IMR-90 (cell line): ENCODE data around the gene CTBP2. TPM values are rescaled to one million over a fixed set of nuclear protein-coding genes. Genes with fewer than 3 reads are reported as not detected.

ENCODE experiments used
- ATAC-seq: fragments of 200-7000 bp; cut with Tn5 transposase; 2 replicates; pipeline ENCODE4 v1.9.1; 2020; ENCODE audit warnings: low read depth, mild to moderate bottlenecking, moderate library complexity
- BruUV-seq: library from RNA; stranded (reverse); fragments of 400-500 nt; replicated peaks from 2 replicates; lab custom pipeline; 2021; lab: Mats Ljungman, UMichigan
- CTCF ChIA-PET: fragments of 300-600 bp; formaldehyde crosslinking; extraction: SDS; loops from one replicate; lab custom pipeline; 2021; ENCODE audit warnings: antibody characterized with exemption; lab: Yijun Ruan, JAX
- POLR2A ChIA-PET: fragments of 300-600 bp; sonication (Branson Sonifier 250); formaldehyde crosslinking; loops from one replicate; lab custom pipeline; 2022; ENCODE audit warnings: antibody characterized with exemption; ENCODE audit not compliant: unreplicated experiment; lab: Charles Lee
- DNase-seq: peaks from one replicate; pipeline ENCODE4 v3.0.0; 2013
- H2AFZ ChIP-seq: replicated peaks from 2 replicates; pipeline ENCODE3; 2013; ENCODE audit warnings: low read length, mild to moderate bottlenecking; ENCODE audit not compliant: poor library complexity
- H2AK5ac ChIP-seq: 2 replicates; pipeline ENCODE4 v1.6.1; 2013; ENCODE audit warnings: low read depth, low read length, inconsistent platforms
- H2AK9ac ChIP-seq: replicated peaks from 2 replicates; pipeline ENCODE3; 2013; ENCODE audit warnings: mild to moderate bottlenecking, low read depth, low read length, moderate library complexity; ENCODE audit not compliant: poor library complexity
- H2BK120ac ChIP-seq: 2 replicates; pipeline ENCODE4 v1.6.1; 2013; ENCODE audit warnings: low read depth, low read length, inconsistent platforms
- H2BK15ac ChIP-seq: 3 replicates; pipeline ENCODE4 v1.6.1; 2013; ENCODE audit warnings: low read depth, low read length, inconsistent platforms
- H2BK20ac ChIP-seq: 2 replicates; pipeline ENCODE4 v1.6.1; 2013; ENCODE audit warnings: low read depth, mild to moderate bottlenecking, inconsistent platforms, low read length, moderate library complexity
- H2BK5ac ChIP-seq: 2 replicates; pipeline ENCODE4 v1.6.1; 2013; ENCODE audit warnings: mild to moderate bottlenecking, low read depth, low read length, inconsistent platforms; ENCODE audit not compliant: poor library complexity, severe bottlenecking
- H3K14ac ChIP-seq: replicated peaks from 2 replicates; pipeline ENCODE4 v1.6.1; 2013; ENCODE audit warnings: low read depth, low read length, inconsistent platforms
- H3K18ac ChIP-seq: 2 replicates; pipeline ENCODE4 v1.6.1; 2013; ENCODE audit warnings: low read depth, low read length, control low read depth
- H3K23ac ChIP-seq: 2 replicates; pipeline ENCODE4 v1.6.1; 2013; ENCODE audit warnings: low read depth, low read length, inconsistent platforms
- H3K27ac ChIP-seq: 2 replicates; pipeline ENCODE4 v1.5.1; 2013; ENCODE audit warnings: mild to moderate bottlenecking, control low read depth, low read length; ENCODE audit not compliant: insufficient read depth
- H3K27me3 ChIP-seq: 2 replicates; pipeline ENCODE4 v1.6.1; 2013; ENCODE audit warnings: low read length; ENCODE audit not compliant: control insufficient read depth, insufficient read depth
- H3K36me3 ChIP-seq: 2 replicates; pipeline ENCODE4 v1.6.1; 2013; ENCODE audit warnings: low read length, mixed read lengths; ENCODE audit not compliant: control insufficient read depth, insufficient read depth
- H3K4ac ChIP-seq: 2 replicates; pipeline ENCODE4 v1.6.1; 2013; ENCODE audit warnings: low read depth, low read length, inconsistent platforms
- H3K4me1 ChIP-seq: 2 replicates; pipeline ENCODE4 v1.6.1; 2013; ENCODE audit warnings: low read length, mixed read lengths; ENCODE audit not compliant: control insufficient read depth, insufficient read depth
- H3K4me2 ChIP-seq: 2 replicates; pipeline ENCODE4 v1.6.1; 2013; ENCODE audit warnings: low read depth, mild to moderate bottlenecking, control low read depth, low read length, moderate library complexity
- H3K4me3 ChIP-seq: 2 replicates; pipeline ENCODE4 v1.5.1; 2013; ENCODE audit warnings: low read depth, mild to moderate bottlenecking, control low read depth, low read length, moderate library complexity; ENCODE audit not compliant: insufficient read depth
- H3K56ac ChIP-seq: 2 replicates; pipeline ENCODE4 v1.6.1; 2013; ENCODE audit warnings: low read length, inconsistent platforms; ENCODE audit not compliant: insufficient read depth; ENCODE audit errors: extremely low read depth
- H3K79me1 ChIP-seq, 2 experiments: 2 replicates each; pipeline ENCODE4 v1.6.1; 2013; ENCODE audit warnings: low read length in 2 of 2, inconsistent platforms in 1 of 2, low read depth in 1 of 2
- H3K9ac ChIP-seq: 2 replicates; pipeline ENCODE4 v1.6.1; 2013; ENCODE audit warnings: low read depth, low read length, control low read depth
- H3K9me1 ChIP-seq: 2 replicates; pipeline ENCODE4 v1.6.1; 2013; ENCODE audit warnings: low read length, inconsistent platforms; ENCODE audit not compliant: insufficient read depth
- H3K9me3 ChIP-seq: 2 replicates; pipeline ENCODE4 v1.6.1; 2013; ENCODE audit warnings: low read length; ENCODE audit not compliant: control insufficient read depth, insufficient read depth
- H4K20me1 ChIP-seq: 2 replicates; pipeline ENCODE4 v1.6.1; 2013; ENCODE audit warnings: low read length, inconsistent platforms; ENCODE audit not compliant: insufficient read depth
- H4K5ac ChIP-seq: 2 replicates; pipeline ENCODE4 v1.6.1; 2013; ENCODE audit warnings: mild to moderate bottlenecking, low read depth, low read length, control low read depth
- H4K8ac ChIP-seq, 2 experiments: 2 replicates each; pipeline ENCODE4 v1.6.1; 2013; ENCODE audit warnings: low read depth in 2 of 2, low read length in 2 of 2, control low read depth in 1 of 2, inconsistent platforms in 1 of 2
- H4K91ac ChIP-seq: 2 replicates; pipeline ENCODE4 v1.6.1; 2013; ENCODE audit warnings: low read depth, low read length, inconsistent platforms; ENCODE audit not compliant: insufficient read depth
- CTCF ChIP-seq: conservative IDR thresholded peaks from 2 replicates; pipeline ENCODE4 v1.5.1; 2012; ENCODE audit warnings: mild to moderate bottlenecking, low read depth, low read length, improper control_type of control experiment
- MAFK ChIP-seq: IDR thresholded peaks from 2 replicates; pipeline ENCODE4 v1.6.1; 2012; ENCODE audit warnings: low read depth, low read length, improper control_type of control experiment
- POLR2A ChIP-seq: IDR thresholded peaks from 2 replicates; pipeline ENCODE4 v1.6.1; 2012; ENCODE audit warnings: mild to moderate bottlenecking, low read depth, low read length
- WGBS, 2 experiments: methylation state at CpG; one replicate each; pipeline versions ENCODE4 v1.1.5 to v1.1.7; 2013; ENCODE audit warnings: missing lambda C conversion rate in 2 of 2; ENCODE audit not compliant: insufficient read length in 1 of 2; ENCODE audit errors: extremely low coverage in 2 of 2; 5-methylcytosine and 5-hydroxymethylcytosine counted together
- dilution Hi-C: fragments of 300-500 bp; cut with HindIII; formaldehyde crosslinking; loops from one replicate; pipeline ENCODE4 v1.14.3; 2018; ENCODE audit warnings: low sequenced_read_pairs; ENCODE audit not compliant: unreplicated experiment
- in situ Hi-C: fragments of 300-500 bp; cut with MboI; formaldehyde crosslinking; loops from 3 replicates; pipeline ENCODE4 v1.14.3; 2019; ENCODE audit warnings: low sequenced_read_pairs, inconsistent platforms, mixed read lengths
- intact Hi-C: fragments of 100-400 bp; cut with micrococcal nuclease; formaldehyde crosslinking; loops from 2 replicates; pipeline ENCODE4 v1.10.0; 2022
- polyA plus RNA-seq, 3 experiments: library from polyadenylated mRNA; depleted of rRNA; stranded (reverse); fragments of >200 nt; gene quantifications; 2 replicates each; pipeline ENCODE4 v1.2.3, GENCODE V29; 2012; ENCODE audit warnings: low replicate concordance in 1 of 3
- total RNA-seq: library from RNA; depleted of rRNA; stranded (reverse); fragments of >200 nt; gene quantifications from 2 replicates; pipeline ENCODE4 v1.2.3, GENCODE V29; 2012
- TF ChIP-seq, protein P1 (sequence below): fragments of 150-350 bp; IDR thresholded peaks from 2 replicates; pipeline ENCODE4 v1.6.1; 2017; ENCODE audit warnings: mild to moderate bottlenecking, antibody characterized with exemption, low read length, low read depth
- TF ChIP-seq, protein P2 (sequence below): fragments of 150-350 bp; IDR thresholded peaks from 2 replicates; pipeline ENCODE4 v1.6.1; 2016; ENCODE audit warnings: low read depth, mild to moderate bottlenecking, low read length, moderate library complexity, borderline replicate concordance

The CTBP2 gene
- total and polyA plus RNA-seq, 2 of the 4 experiments (the other 2 are of a cell fraction), result 81.0 to 86.6 TPM

DNA sequence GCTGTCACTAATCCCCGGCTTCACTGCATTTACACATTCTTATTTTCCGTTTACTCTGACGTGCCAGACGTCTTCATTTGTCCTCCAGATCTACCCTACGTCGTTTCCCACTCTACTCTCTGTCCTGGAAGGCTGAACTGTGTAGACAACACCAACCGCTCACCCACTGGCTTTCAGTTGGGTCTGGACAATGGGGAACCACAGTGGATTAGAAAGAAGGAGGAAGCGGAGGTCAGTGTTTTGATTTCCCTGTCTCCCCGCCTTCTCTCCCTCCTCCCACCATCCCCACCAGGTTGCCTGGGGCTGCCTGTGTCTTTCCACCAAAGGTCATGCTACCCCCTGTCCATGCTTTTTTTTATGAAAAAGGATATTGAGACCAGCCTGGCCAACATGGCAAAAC lies 14.0 kb upstream of the CTBP2 start:
- no peak overlapping the region for H3K9ac ChIP-seq
- no peaks in the 10 kb centered on the region for H3K9me1 ChIP-seq
- ATAC-seq, result no peak
- H3K27me3 ChIP-seq, result peaks cover 27% of the 10 kb centered on the region
- H2AK9ac ChIP-seq, result no peak overlapping the region
- H3K36me3 ChIP-seq, result no peaks in the 10 kb centered on the region
- no peak overlapping the region for H3K4me3 ChIP-seq
- no peak overlapping the region for H2BK120ac ChIP-seq
- H3K27ac ChIP-seq, result no peak overlapping the region
- intact Hi-C loops (no loop called here), dilution Hi-C loops (no loop called here), in situ Hi-C loops (no loop called here)
- no peak overlapping the region for H3K14ac ChIP-seq
- no peak for DNase-seq
- H2AFZ ChIP-seq, result peak overlapping the region; percentile 69
- ChIA-PET CTCF (interaction anchor here (0.7 kb wide), 1 partner anchor 38 kb away, joined by 3 read pairs; no protein-coding TSS in a partner anchor), POLR2A (no interaction called here)
- no peak overlapping the region for H2BK15ac ChIP-seq
- no peak overlapping the region for H3K18ac ChIP-seq
- H2BK20ac ChIP-seq, result no peak overlapping the region
- H3K4me2 ChIP-seq, result peak overlapping the region; percentile 13; the same call in 1 of the 2 replicates
- no peak overlapping the region for H3K4ac ChIP-seq
- WGBS, 2 experiments, result no CpG with 5 or more reads among the region's 9 CpGs
- H3K4me1 ChIP-seq, result no peaks in the 10 kb centered on the region
- no peaks in the 10 kb centered on the region for H4K20me1 ChIP-seq
- BruUV-seq, result no TSS peak
- H4K8ac ChIP-seq, result no peak overlapping the region
- H2BK5ac ChIP-seq, result no peak overlapping the region
- no peak overlapping the region for H4K91ac ChIP-seq
- H3K9me3 ChIP-seq, result no peaks in the 10 kb centered on the region
- no peak overlapping the region for H2AK5ac ChIP-seq
- no peak overlapping the region for H3K23ac ChIP-seq
- no peak overlapping the region for H4K5ac ChIP-seq
- TF ChIP-seq, protein P1, sequence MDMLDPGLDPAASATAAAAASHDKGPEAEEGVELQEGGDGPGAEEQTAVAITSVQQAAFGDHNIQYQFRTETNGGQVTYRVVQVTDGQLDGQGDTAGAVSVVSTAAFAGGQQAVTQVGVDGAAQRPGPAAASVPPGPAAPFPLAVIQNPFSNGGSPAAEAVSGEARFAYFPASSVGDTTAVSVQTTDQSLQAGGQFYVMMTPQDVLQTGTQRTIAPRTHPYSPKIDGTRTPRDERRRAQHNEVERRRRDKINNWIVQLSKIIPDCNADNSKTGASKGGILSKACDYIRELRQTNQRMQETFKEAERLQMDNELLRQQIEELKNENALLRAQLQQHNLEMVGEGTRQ, result no peak
- TF ChIP-seq CTCF, result no peak
- no peak for TF ChIP-seq MAFK
- no peak for TF ChIP-seq POLR2A
- TF ChIP-seq, protein P2, sequence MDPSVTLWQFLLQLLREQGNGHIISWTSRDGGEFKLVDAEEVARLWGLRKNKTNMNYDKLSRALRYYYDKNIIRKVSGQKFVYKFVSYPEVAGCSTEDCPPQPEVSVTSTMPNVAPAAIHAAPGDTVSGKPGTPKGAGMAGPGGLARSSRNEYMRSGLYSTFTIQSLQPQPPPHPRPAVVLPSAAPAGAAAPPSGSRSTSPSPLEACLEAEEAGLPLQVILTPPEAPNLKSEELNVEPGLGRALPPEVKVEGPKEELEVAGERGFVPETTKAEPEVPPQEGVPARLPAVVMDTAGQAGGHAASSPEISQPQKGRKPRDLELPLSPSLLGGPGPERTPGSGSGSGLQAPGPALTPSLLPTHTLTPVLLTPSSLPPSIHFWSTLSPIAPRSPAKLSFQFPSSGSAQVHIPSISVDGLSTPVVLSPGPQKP, result no peak
- no peak overlapping the region for H3K56ac ChIP-seq
- H3K79me1 ChIP-seq, result no peaks in the 10 kb centered on the region
